COLO668 (cell line): ENCODE results near the gene SMAD7.
A peak's percentile ranks its signal among the peaks of the same experiment; 100 is the strongest.

Source experiments
- DNase-seq: peaks from one replicate; lab custom pipeline; 2025; ENCODE audit not compliant: unreplicated experiment; lab: John Stamatoyannopoulos, UW

SMAD7 gene

DNA sequence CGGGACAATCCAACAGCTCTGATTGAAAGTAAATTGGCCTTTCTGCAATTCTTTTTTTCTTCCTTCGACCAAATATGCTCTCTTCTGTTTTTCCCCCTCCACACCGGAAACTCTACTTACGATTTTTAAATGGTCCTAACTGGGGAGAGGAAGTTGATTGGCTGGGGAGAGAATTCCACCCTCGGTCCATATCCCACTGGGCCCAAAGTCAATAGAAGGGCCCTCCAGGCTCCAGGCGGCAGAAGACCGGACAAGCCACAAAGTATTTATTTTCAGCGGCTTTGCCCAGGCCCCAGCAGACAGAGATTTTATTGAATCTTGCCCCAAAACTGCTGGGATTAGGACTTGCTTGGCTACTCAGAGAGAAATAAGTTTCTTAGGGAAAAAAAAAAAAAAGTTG is 37.1 kb upstream of the SMAD7 start:
- DNase-seq: no peak

DNA sequence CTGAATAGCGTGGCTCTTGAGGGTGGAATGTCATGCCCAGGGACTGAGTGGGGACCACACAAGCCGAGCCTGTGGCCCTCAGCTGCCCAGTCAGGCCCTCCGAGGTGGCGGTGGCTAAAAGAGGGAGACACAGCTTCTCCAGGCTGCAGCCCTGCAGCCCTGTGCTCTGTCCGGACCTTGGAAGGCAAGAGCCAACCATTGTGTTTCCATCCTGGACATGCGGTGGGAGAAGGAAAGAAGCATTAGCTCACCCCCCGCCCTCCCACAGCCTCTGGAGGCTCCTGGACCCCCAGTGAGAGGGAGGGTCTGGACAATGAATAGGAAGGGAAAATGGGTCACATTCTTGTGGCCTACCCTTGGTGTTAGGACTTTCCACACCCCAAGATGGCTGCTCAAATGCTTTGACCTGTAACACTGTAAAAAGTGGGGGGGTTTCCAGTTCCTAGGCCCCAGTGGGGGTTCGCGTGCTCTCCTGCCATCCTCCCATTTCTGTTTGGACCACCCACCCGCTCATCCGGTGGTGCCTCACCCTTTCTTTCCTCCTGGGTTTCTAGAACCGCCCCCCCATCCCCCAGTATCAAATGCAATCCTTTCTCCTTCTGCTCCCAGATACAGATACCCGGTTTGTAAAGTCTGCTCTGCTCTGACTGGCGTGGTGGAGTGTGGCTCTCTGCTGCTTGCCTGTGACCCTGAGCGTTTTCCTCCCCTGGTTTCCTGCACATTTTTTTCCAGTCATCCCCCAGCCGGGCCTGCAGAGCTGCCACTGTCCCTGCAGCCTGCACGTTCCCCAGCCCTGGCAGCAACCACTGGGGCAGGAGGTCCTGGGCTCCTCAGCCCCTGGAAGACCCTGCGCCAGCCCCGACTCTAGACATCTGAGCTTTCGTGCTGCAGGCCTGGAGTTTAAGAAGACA is 36.3 kb upstream of the SMAD7 start:
- DNase-seq: no peak

DNA sequence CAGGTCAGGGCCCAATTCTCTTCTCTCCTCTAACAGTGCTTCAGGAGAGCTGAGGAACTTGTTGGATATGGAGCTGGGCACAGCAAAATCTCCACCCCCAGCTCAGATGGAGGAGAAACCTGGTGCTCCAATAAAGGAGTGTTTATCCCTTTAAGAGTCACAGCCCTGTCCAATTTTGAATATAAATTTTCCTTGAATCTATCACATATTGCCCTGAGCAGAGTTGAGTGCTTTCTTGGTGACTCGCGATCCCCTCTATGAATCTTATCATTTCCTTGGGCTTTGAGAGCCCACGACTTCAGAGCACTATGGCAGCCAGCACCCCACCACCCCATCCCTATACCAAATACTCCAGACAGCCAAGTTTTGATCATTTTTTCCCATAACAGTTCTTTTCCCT is 34.4 kb upstream of the SMAD7 start:
- no peak for DNase-seq

DNA sequence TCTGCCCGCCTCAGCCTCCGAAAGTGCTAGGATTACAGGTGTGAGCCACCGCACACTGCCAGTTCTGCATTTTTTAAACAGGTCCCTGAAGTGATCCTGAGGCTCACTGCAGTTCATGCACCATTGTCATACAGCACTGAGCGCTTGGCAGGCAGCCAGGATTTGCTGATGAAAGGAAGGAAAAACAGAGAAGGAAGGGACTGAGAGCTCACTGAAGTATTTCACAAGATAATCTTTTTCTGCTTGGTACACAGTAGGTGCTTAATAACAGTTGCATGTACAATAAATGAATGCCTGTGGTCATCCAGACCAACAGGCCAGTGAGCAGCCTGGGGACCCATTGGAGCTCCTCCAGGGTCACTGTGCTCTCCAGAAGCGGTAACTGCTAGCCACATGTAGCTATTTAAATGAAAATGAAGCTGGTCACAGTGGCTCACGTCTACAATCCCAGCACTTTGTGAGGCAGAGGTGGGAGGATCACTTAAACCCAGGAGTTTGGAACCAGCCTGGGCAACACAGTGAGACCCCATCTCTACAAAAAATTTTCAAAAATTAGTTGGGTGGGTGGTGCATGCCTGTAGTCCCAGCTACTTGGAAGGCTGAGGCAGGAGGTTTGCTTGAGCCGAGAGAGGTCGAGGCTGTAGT is 33.1 kb upstream of the SMAD7 start:
- peak; percentile 82 for DNase-seq

DNA sequence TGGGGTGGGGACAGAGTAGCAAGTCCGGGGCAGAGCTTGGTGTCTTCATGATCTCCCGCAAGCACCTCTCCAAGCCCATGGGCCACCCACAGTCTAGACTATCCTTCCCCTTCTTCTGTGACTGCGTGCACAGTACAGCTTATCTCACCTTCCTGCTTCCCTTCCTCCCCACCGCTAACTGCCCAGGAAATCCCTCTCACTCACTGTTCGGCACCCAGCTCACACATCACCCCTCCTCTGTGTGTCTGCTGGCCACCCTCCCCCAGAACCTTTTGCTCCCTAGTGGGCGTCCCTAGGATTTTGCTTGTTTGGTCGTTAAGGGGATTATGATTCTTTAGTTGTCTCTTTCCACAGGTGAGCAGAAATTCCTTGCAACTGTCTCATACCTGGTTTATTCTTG is 31.5 kb upstream of the SMAD7 start:
- no peak for DNase-seq

DNA sequence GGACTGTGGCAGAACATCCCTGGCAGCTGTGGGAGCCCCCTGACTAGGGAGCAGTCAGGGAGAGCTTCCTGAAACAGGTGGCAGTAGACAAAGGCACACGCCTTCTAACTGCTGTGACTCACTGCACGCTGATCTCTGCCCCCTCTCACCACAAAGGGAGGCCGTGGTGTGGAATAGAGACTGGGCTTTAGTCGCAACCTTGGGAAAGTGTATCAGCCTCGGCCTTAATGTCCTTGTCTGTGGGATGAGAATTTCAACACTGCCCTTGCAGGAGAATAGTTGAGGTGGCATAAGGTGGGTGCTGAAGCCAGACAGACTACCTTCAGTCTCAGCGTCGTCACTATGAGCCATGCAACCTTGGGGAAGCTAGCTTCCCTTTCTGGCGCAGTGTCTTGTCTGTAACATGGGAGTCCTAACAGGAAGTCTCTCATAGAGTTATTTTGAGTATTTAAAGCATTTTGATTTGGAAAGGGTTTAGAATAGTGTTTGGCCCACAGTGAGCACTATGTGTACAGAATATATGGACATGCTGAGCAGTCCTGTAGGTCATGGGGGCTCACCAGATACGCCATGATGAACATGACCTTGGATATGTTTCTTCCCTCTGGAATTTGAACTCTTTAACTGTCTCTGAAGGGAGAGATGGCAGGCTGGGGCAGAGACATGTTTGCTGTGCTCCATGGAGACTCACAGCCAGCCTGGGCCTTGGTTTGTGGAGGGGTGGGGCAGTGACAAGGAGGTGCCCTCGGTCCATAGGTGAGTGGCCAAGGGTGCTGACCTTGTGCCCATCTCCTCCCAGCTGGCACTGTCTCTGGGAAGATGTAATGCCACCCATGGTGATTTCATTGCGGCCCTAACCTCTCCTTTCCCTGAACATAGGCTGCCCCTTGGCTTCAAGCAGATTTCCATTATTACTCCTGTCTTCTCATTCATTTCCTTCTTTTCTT is 29.5 kb upstream of the SMAD7 start:
- DNase-seq: no peak

DNA sequence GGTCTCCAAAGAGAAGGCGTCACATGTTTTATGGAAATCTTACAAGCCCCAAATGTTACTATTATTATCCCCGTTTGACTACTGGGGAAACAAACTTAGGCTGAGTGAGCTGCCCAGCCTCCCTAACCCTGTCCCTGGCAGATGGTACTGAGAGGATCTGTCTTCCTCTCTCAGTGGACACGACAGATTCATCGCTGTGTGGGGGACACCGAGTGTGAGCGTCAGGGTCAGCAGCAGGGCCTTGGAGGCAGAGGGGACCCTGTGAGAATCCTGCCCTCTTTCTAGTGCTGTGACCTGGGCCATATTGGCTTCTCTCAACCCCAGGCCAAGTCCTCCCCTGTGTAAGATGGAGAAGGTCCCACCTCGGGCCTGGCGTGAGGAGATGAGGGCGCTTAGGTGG is 27.1 kb upstream of the SMAD7 start:
- DNase-seq: no peak

DNA sequence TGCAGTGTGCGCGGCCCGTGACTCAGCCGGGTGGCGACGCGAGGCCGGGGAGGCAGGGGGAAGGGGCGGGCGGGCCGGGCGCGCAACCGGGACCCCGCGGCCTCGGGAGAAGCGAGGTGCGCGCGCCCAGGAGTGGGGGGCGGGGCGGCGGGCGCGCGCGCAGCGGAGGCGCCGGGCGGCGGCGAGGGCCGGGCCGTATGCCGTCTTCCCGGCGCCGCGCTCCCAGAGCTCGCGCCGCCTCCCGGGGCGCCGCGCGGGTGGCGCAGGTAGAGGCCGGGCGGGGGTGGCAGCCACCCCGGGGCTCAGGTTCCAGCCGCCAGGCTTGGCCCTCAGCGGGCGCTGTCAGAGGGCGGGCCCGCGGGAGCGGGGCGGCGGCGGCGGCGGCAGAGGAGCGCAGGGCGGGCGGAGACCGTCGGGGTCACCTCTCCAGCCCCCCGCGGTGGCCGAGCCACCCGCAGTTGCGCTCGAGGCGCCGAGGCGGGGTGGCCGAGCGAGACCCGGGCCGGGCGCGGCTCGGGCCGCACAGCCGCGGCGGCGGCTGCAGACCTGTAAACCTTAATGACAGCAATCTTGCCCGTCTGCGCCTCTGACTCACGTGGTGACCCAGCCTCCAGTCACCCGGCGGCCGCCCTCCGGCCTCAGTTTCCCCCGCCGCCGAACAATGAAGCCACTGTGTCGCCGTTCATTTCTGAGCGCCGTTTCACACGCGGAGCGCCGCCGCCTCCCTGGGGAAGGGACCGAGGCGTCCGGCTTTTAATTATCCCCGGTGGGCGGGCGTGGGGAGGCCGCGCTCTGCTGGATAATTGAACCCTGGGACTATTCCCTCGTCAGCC is 25.3 kb upstream of the SMAD7 start:
- peak; percentile 87 for DNase-seq

DNA sequence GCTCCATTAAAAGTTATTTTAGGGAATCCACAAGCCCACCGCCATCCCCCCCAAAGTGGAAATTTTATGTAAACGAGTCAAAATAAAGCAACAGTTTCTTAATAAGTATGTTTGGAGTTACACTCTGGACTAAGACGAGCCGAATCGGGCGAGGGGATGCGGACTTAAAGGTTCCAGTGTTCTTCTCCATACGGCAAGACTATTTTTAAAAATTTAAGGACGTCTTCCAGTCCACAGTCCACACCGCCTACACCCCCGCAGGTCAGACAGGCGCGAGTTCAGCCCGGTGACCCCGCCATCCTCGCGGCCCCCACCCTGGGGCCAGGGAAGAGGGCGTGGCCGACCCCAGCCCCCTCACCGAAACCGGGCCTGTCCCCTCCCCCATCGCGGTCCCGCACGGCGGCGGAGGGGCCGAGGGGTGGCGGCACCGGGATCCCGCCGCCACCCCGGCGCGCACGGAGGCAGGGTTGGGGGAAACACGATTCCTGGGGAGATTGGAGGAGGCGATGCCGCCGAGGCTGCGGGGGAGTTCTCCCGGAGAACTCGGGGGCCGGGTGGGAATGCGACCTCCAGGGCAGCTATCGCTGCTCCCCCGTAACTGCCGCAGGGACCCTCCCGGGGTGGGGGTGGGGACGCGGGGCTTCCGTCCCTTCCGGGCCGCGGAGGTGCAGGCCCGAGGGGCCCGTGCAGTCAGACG is 24.5 kb upstream of the SMAD7 start:
- DNase-seq: no peak

DNA sequence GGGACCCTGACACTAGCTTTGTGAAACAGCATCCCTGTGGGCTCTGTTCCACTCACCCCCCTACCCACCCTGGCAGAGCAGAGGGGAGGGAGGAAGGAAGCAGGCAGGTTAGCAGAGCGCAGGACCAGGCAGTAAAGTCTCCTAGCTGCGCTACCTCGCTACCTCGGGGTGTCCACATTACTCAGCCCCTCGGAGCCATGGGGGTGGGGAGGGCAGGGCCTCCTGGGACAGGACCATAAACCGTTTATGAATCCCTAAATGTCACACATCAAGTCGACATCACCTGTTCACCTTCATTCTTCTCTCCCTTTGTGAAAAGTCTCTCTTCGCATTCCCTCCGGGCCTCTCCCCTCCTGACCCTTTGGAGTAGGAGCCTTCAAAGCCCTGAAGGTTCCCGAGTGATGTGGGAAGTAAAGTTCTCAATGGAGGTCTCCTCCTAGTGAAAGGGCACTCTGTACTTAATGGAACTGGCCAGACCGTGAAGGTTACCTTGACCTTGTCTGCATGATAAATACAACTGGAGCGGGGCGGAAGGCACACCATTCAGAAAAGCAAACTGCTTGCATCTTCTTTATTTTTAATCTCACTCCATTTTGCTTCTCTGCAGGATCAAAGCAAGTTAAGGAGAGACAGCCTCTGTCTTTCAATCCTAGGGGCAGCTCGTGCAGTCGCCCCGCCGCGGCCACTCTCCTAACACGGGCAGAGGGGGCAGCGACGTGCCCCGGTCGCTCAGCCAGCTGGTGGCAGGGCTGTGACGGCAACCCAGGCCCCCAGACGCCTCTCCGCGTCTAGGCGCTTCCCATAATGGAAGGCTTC is 23.7 kb upstream of the SMAD7 start:
- peak; percentile 26 for DNase-seq

DNA sequence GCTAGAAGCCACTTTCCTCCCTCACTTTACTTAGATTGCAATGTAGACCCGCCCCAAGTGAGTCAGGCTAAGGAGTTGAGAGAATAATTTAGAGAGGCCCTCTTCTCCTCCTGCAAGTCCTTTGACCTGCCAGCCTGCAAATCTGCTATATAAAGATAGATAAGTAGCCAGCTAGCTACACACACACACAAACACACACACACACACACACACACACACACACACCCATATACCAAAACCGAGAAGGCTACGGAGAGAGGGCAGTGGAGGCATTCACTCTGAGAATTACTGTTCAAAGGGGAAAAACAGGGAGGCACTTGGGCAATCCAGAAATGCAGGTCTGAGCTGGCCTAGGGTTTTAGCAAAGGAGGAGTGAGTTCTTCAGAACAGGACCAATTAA is 23.0 kb upstream of the SMAD7 start:
- no peak for DNase-seq

DNA sequence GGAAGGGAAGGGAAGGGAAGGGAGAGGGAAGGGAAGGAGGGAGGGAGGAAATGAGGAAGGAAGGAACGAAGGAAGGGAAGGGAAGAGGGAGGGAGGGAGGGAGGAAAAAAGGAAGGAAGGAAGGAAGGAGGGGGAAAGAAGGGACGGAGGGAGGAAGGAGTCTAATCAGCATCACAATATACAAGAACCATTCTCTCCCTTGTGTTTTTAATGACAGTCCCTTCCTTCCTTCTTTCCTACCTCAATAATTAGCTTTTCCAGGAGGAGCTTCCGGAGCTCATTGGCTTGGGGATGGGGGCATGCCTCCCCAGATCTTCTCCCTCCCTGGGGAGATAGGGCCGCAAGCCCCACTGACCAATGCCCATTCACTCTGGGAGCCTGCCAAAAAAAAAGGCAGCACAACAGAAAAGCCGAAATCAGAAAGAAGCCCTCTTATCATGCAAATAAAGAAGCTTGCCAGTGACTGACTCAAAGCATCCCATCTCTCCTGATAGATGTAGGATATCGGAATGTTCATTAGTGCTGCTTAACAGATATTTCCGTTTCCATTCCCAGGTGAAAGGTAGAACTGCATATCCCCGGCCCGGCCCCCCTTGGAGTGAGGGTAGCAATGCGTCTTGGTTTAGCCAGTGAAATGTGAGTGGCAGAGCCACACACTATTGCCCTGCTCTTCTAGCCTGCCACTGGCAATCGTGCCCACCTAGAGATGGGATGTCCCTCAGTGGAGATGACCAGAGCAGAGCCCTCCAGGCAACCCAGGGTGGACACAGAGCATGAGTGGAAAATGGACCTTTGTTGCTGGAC is 17.8 kb upstream of the SMAD7 start:
- no peak for DNase-seq

DNA sequence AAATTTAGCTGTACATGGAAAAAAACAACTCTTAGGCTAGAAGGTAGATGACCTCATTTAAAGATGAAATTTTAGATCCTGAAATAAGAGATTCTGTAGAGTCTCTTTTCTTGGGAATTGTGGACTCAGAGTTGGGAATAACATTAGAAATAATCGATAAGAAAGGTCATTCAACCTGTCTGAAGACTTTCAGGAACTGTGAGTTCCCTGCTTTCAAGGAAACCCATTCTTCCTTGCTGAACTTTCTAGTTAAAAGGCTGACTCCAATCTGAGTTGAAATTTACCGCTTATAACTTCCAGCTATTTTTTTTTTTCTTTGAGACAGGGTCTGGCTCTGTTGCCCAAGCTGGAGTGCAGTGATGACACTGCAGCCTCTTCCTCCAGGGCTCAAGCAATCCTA is 16.8 kb upstream of the SMAD7 start:
- DNase-seq: no peak

DNA sequence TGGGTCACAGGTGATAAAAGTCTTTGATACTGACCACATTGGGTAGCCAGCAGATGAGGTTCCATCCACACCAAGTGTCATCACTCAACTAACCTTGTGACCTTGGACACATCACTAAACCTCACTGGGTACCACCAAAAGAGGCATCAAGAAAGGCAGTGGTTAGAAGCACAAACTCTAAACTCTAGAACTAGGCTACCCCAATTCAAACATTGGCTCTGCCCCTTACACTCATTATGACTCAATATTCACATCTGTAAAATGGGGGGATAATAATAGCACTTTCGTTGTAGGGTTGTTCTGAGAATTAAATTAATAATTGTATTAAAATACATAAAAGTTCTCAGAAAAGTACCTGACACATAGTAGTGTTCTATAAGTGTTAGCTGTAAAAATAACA is 15.8 kb upstream of the SMAD7 start:
- DNase-seq: no peak

DNA sequence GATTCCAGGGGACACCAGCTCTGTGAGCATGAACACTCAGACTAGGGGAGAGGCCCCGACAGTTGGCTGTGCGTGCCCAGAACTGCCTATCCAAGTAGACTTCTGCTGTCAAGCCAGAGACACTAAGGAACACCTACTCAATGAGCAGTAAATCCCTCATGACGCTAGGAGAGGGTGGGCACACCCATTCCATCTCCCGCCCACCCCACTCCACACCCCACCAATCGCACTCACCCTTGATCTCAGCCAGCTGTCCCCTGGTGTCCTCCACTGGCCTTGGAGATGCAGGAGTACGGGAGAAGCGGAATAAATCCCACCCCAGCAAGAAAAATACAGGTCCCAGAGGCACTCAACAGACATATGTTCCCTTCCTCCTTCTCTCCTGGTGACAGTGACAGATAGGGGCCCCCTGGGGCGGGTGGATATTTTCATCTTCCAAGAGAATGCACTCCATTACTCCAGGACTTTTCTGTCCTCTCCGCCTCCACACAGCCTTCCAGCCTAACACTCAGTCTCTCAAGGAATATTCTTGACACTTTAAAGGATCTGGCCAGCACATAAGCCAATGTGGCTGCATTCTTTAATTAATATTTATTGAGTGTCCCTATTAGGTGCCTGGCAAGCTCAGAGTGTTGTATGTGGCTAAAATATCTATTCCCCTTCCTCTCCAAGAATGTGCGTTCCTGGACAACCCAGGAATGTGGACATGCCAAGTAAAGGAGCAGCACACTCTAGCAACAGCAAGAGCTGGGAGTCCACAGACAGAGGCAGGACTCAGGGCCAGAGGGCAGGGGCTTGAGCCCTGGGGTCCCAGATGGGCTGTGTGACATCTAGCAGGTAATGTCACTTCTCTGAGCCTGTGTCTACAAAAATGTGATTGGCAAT is 13.1 kb upstream of the SMAD7 start:
- DNase-seq: no peak

DNA sequence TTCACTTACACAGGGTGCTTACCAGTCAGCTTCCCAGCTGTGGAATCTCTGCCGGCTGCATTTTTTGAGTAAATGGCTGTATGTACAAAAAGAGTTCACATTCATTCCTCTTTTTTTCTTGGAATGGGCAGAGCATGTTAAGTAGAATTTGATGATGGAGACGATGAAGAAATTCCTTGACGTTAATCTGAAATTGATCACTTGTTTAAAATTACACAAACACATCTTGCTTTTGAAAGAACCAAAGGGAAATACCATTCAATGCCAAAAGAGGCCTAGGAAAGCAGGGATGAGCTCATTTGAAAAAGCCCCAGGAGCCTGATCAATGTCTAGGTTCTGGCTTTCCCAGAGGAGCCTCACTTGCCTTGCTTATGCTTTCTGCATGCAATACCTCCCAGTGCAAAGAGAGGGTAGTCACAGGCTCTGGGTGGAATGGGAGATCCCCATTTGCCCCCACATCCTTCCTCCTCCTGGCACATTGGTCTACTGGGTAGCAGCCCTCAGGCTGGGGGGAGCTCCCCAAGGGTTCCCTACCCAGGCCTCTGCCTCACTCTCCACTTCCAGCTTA is 12.3 kb upstream of the SMAD7 start:
- DNase-seq: no peak
